WTC11 (cell line): Measurements from ENCODE around the gene GLO1. TPM values are rescaled to one million over a fixed set of nuclear protein-coding genes. Genes with fewer than 3 reads are reported as not detected.
A peak's percentile ranks its signal among the peaks of the same experiment; 100 is the strongest.

Experiments
- ATAC-seq: fragments of 200-7000 bp; cut with Tn5 transposase; 2 replicates; pipeline ENCODE4 v1.10.0; 2021; ENCODE audit warnings: mild to moderate bottlenecking, moderate library complexity
- CTCF ChIA-PET: fragments of 300-600 bp; sonication (Branson Sonifier 250); formaldehyde crosslinking; loops from one replicate; lab custom pipeline; 2021; ENCODE audit warnings: antibody characterized with exemption; lab: Charles Lee
- POLR2A ChIA-PET: fragments of 350-600 bp; sonication (Branson Sonifier 250); formaldehyde crosslinking; loops from one replicate; lab custom pipeline; 2021; ENCODE audit warnings: antibody characterized with exemption; lab: Charles Lee
- DNase-seq: peaks from one replicate; pipeline ENCODE4 v3.0.0; 2021; ENCODE audit warnings: low spot score
- H3K27ac Mint-ChIP-seq: 2 replicates; pipeline ENCODE4 v1.8.0; 2021; ENCODE audit warnings: mixed read lengths
- H3K27me3 Mint-ChIP-seq: 2 replicates; pipeline ENCODE4 v1.8.0; 2021; ENCODE audit warnings: low read depth, mild to moderate bottlenecking, moderate library complexity, mixed read lengths
- H3K36me3 Mint-ChIP-seq: 2 replicates; pipeline ENCODE4 v1.8.0; 2021; ENCODE audit warnings: mixed read lengths
- H3K4me1 Mint-ChIP-seq: 2 replicates; pipeline ENCODE4 v1.8.0; 2022; ENCODE audit warnings: mixed read lengths
- H3K4me3 Mint-ChIP-seq: 2 replicates; pipeline ENCODE4 v1.8.0; 2021; ENCODE audit warnings: mild to moderate bottlenecking, moderate library complexity, mixed read lengths
- H3K9me3 Mint-ChIP-seq: 2 replicates; pipeline ENCODE4 v1.8.0; 2021; ENCODE audit warnings: mixed read lengths
- EMX1 ChIP-seq: fragments of 250-450 bp; sonication (Bioruptor Pico); IDR thresholded peaks from 2 replicates; pipeline ENCODE4 v1.8.0; 2021; ENCODE audit warnings: mild to moderate bottlenecking
- FOXP1 ChIP-seq: sonication (generic); formaldehyde crosslinking; IDR thresholded peaks from 2 replicates; pipeline ENCODE4 v1.8.0; 2022; ENCODE audit warnings: missing genetic modification reagents, mild to moderate bottlenecking, moderate library complexity, borderline replicate concordance
- GABPB1 ChIP-seq: sonication (generic); formaldehyde crosslinking; IDR thresholded peaks from 2 replicates; pipeline ENCODE4 v1.8.1; 2023; ENCODE audit warnings: mild to moderate bottlenecking, missing genetic modification reagents
- GRHL2 ChIP-seq: fragments of 250-450 bp; sonication (Bioruptor Pico); IDR thresholded peaks from 2 replicates; pipeline ENCODE4 v1.8.0; 2022; ENCODE audit warnings: mild to moderate bottlenecking, moderate library complexity; ENCODE audit not compliant: insufficient replicate concordance, severe bottlenecking
- IRF2 ChIP-seq: sonication (generic); formaldehyde crosslinking; IDR thresholded peaks from 2 replicates; pipeline ENCODE4 v1.8.0; 2022; ENCODE audit warnings: low read depth, missing genetic modification reagents, borderline replicate concordance
- NFE2L1 ChIP-seq: sonication (generic); formaldehyde crosslinking; IDR thresholded peaks from 2 replicates; pipeline ENCODE4 v1.8.1; 2023; ENCODE audit warnings: missing genetic modification reagents
- RELA ChIP-seq: sonication (generic); formaldehyde crosslinking; IDR thresholded peaks from 2 replicates; pipeline ENCODE4 v1.8.1; 2022; ENCODE audit warnings: missing genetic modification reagents, mild to moderate bottlenecking, borderline replicate concordance
- SMAD4 ChIP-seq: sonication (generic); formaldehyde crosslinking; IDR thresholded peaks from 2 replicates; pipeline ENCODE4 v1.8.0; 2022; ENCODE audit warnings: mild to moderate bottlenecking, missing genetic modification reagents
- ZBTB21 ChIP-seq: sonication (generic); formaldehyde crosslinking; IDR thresholded peaks from 2 replicates; pipeline ENCODE4 v1.8.1; 2023; ENCODE audit warnings: mild to moderate bottlenecking, missing genetic modification reagents, borderline replicate concordance
- ZNF232 ChIP-seq: sonication (generic); formaldehyde crosslinking; IDR thresholded peaks from 2 replicates; pipeline ENCODE4 v1.8.0; 2022; ENCODE audit warnings: mild to moderate bottlenecking, missing genetic modification reagents
- ZNF671 ChIP-seq: fragments of 250-450 bp; sonication (Bioruptor Pico); IDR thresholded peaks from 2 replicates; pipeline ENCODE4 v1.8.0; 2021; ENCODE audit warnings: mild to moderate bottlenecking
- total RNA-seq: library from RNA; stranded (reverse); gene quantifications from 3 replicates; pipeline ENCODE4 v1.2.3, GENCODE V29; 2021
- TF ChIP-seq, protein P1 (sequence below): sonication (generic); formaldehyde crosslinking; IDR thresholded peaks from 2 replicates; pipeline ENCODE4 v1.8.0; 2022; ENCODE audit warnings: mild to moderate bottlenecking, missing genetic modification reagents
- TF ChIP-seq, protein P2 (sequence below): fragments of 200-600 bp; IDR thresholded peaks from 2 replicates; pipeline ENCODE4 v1.8.0; 2022; ENCODE audit warnings: antibody characterized with exemption
- TF ChIP-seq, protein P3 (sequence below): sonication (generic); formaldehyde crosslinking; IDR thresholded peaks from 2 replicates; pipeline ENCODE4 v1.8.0; 2022; ENCODE audit warnings: mild to moderate bottlenecking, missing genetic modification reagents
- TF ChIP-seq, protein P4 (sequence below): sonication (generic); formaldehyde crosslinking; IDR thresholded peaks from 2 replicates; pipeline ENCODE4 v1.8.1; 2023; ENCODE audit warnings: mild to moderate bottlenecking, missing genetic modification reagents
- TF ChIP-seq, protein P5 (sequence below): fragments of 250-450 bp; sonication (Bioruptor Pico); conservative IDR thresholded peaks from 2 replicates; pipeline ENCODE4 v1.9.0; 2021; ENCODE audit warnings: mild to moderate bottlenecking
- TF ChIP-seq, protein P6 (sequence below): sonication (generic); formaldehyde crosslinking; IDR thresholded peaks from 2 replicates; pipeline ENCODE4 v1.8.1; 2022; ENCODE audit warnings: mild to moderate bottlenecking, moderate library complexity, missing genetic modification reagents
- TF ChIP-seq, protein P7 (sequence below): sonication (generic); formaldehyde crosslinking; IDR thresholded peaks from 2 replicates; pipeline ENCODE4 v1.8.0; 2023; ENCODE audit warnings: missing genetic modification reagents, mild to moderate bottlenecking, borderline replicate concordance
- TF ChIP-seq, protein P8 (sequence below): sonication (generic); formaldehyde crosslinking; IDR thresholded peaks from 2 replicates; pipeline ENCODE4 v1.8.1; 2022; ENCODE audit warnings: mild to moderate bottlenecking, missing genetic modification reagents, moderate library complexity, borderline replicate concordance

Gene GLO1
- total RNA-seq, 1 experiment from 2014 or later, result 147 TPM

DNA sequence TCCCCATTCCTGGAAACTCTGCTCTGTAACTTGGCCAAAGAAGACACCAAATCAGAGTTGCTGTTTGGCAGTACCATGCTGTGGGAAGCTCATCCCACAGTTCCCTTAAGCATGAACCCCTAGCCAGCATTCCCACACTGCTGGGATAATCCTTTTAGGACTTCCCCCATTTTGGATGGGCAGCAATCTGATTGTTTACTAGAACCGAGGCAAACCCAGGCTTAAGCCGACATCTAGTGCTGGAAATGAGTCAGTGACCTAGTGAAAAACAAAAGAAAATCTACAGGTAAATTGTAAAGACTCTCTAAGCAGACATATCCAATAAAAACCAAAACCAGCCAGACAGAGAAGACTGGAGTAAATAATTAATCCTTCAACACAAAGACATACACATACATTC is 17.4 kb upstream of the GLO1 start:
- POLR2A ChIA-PET, result no interaction called here
- CTCF ChIA-PET, result interaction anchor here (0.5 to 1.2 kb wide), 6 partner anchors 148 to 1015 kb away, joined by 3 to 5 read pairs (median 4); no protein-coding TSS in a partner anchor
- Mint-ChIP-seq H3K4me1 (peaks cover 1% of the 10 kb centered on the region), H3K9me3 (peaks cover 11% of the 10 kb centered on the region), H3K27me3 (peaks cover 16% of the 10 kb centered on the region), H3K36me3 (no peaks in the 10 kb centered on the region), H3K4me3 (no peak overlapping the region), H3K27ac (no peak overlapping the region)
- TF ChIP-seq, protein P1, sequence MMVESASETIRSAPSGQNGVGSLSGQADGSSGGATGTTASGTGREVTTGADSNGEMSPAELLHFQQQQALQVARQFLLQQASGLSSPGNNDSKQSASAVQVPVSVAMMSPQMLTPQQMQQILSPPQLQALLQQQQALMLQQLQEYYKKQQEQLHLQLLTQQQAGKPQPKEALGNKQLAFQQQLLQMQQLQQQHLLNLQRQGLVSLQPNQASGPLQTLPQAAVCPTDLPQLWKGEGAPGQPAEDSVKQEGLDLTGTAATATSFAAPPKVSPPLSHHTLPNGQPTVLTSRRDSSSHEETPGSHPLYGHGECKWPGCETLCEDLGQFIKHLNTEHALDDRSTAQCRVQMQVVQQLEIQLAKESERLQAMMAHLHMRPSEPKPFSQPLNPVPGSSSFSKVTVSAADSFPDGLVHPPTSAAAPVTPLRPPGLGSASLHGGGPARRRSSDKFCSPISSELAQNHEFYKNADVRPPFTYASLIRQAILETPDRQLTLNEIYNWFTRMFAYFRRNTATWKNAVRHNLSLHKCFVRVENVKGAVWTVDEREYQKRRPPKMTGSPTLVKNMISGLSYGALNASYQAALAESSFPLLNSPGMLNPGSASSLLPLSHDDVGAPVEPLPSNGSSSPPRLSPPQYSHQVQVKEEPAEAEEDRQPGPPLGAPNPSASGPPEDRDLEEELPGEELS, result no peak
- TF ChIP-seq, protein P2, sequence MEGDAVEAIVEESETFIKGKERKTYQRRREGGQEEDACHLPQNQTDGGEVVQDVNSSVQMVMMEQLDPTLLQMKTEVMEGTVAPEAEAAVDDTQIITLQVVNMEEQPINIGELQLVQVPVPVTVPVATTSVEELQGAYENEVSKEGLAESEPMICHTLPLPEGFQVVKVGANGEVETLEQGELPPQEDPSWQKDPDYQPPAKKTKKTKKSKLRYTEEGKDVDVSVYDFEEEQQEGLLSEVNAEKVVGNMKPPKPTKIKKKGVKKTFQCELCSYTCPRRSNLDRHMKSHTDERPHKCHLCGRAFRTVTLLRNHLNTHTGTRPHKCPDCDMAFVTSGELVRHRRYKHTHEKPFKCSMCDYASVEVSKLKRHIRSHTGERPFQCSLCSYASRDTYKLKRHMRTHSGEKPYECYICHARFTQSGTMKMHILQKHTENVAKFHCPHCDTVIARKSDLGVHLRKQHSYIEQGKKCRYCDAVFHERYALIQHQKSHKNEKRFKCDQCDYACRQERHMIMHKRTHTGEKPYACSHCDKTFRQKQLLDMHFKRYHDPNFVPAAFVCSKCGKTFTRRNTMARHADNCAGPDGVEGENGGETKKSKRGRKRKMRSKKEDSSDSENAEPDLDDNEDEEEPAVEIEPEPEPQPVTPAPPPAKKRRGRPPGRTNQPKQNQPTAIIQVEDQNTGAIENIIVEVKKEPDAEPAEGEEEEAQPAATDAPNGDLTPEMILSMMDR, result no peak
- TF ChIP-seq, protein P3, sequence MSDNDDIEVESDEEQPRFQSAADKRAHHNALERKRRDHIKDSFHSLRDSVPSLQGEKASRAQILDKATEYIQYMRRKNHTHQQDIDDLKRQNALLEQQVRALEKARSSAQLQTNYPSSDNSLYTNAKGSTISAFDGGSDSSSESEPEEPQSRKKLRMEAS (CRISPR knock-in tag), result no peak
- ATAC-seq, result peak; percentile 81
- no peak for DNase-seq

DNA sequence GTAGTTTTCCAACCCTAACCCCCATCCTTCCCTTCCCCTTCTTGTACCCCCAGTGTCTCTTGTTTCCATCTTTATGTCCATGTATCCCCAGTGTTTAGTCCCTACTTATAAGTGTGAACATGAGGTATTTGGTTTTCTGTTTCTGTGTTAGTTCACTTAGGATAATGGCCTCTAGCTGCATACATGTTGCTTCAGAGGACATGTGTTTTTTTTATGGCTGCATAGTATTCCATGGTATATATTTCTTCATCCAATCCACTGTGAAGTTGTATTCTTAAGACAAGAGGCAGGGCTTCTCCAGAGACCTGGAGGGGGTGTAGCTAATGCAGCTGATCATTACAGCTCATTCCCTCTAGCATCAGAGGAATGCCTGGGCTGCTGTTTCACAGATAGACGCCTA is 16.4 kb upstream of the GLO1 start:
- ChIA-PET POLR2A (no interaction called here), CTCF (interaction anchor here (1.0 to 1.2 kb wide), 2 partner anchors 148 to 209 kb away, joined by 3 to 5 read pairs; no protein-coding TSS in a partner anchor)
- no peak for ATAC-seq
- H3K9me3 Mint-ChIP-seq, result peaks cover 11% of the 10 kb centered on the region
- no peaks in the 10 kb centered on the region for H3K36me3 Mint-ChIP-seq
- H3K4me3 Mint-ChIP-seq, result no peak overlapping the region
- H3K27me3 Mint-ChIP-seq, result peaks cover 26% of the 10 kb centered on the region
- DNase-seq, result no peak
- H3K27ac Mint-ChIP-seq, result no peak overlapping the region
- H3K4me1 Mint-ChIP-seq, result peaks cover 2% of the 10 kb centered on the region
- TF ChIP-seq ZBTB21, result no peak
- TF ChIP-seq RELA (CRISPR knock-in tag), result no peak
- TF ChIP-seq IRF2 (CRISPR knock-in tag), result no peak
- no peak for TF ChIP-seq FOXP1 (CRISPR knock-in tag)
- TF ChIP-seq, protein P4, sequence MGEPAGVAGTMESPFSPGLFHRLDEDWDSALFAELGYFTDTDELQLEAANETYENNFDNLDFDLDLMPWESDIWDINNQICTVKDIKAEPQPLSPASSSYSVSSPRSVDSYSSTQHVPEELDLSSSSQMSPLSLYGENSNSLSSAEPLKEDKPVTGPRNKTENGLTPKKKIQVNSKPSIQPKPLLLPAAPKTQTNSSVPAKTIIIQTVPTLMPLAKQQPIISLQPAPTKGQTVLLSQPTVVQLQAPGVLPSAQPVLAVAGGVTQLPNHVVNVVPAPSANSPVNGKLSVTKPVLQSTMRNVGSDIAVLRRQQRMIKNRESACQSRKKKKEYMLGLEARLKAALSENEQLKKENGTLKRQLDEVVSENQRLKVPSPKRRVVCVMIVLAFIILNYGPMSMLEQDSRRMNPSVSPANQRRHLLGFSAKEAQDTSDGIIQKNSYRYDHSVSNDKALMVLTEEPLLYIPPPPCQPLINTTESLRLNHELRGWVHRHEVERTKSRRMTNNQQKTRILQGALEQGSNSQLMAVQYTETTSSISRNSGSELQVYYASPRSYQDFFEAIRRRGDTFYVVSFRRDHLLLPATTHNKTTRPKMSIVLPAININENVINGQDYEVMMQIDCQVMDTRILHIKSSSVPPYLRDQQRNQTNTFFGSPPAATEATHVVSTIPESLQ (CRISPR knock-in tag), result no peak
- TF ChIP-seq, protein P3 (CRISPR knock-in tag), result no peak
- TF ChIP-seq ZNF671, result no peak
- TF ChIP-seq NFE2L1 (CRISPR knock-in tag), result no peak
- TF ChIP-seq, protein P5, sequence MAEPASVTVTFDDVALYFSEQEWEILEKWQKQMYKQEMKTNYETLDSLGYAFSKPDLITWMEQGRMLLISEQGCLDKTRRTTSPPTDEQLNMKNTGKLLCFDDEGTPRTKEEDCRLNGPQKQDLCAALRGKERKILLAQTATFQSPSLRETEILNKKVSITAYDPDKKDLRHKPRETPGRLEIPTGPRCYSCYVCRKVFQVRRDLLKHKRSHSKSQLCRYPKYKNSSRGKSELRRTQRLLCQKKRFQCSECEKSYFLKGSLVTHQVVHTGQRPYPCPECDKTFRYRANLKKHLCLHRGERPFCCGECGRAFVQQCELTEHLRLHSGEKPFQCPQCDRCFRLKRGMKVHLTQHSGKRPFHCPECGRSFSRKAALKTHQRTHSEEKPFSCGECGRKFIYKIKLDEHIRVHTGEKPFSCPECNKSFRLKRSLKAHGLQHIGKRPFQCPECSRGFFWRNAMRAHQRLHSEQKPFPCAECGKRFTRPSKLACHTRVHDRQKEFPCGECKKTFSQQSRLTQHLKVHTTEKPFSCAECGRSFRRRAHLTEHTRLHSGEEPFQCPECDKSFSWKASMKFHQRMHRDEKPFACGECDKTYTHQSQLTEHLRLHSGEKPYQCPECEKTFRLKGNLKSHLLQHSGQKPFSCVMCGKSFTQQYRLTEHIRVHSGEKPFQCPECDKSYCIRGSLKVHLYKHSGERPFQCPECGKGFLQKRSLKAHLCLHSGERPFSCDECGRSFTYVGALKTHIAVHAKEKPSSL (CRISPR knock-in tag), result no peak
- no peak for TF ChIP-seq SMAD4 (CRISPR knock-in tag)
- no peak for TF ChIP-seq GRHL2 (CRISPR knock-in tag)
- TF ChIP-seq, protein P6, sequence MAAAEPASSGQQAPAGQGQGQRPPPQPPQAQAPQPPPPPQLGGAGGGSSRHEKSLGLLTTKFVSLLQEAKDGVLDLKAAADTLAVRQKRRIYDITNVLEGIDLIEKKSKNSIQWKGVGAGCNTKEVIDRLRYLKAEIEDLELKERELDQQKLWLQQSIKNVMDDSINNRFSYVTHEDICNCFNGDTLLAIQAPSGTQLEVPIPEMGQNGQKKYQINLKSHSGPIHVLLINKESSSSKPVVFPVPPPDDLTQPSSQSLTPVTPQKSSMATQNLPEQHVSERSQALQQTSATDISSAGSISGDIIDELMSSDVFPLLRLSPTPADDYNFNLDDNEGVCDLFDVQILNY (CRISPR knock-in tag), result no peak
- TF ChIP-seq, protein P7, sequence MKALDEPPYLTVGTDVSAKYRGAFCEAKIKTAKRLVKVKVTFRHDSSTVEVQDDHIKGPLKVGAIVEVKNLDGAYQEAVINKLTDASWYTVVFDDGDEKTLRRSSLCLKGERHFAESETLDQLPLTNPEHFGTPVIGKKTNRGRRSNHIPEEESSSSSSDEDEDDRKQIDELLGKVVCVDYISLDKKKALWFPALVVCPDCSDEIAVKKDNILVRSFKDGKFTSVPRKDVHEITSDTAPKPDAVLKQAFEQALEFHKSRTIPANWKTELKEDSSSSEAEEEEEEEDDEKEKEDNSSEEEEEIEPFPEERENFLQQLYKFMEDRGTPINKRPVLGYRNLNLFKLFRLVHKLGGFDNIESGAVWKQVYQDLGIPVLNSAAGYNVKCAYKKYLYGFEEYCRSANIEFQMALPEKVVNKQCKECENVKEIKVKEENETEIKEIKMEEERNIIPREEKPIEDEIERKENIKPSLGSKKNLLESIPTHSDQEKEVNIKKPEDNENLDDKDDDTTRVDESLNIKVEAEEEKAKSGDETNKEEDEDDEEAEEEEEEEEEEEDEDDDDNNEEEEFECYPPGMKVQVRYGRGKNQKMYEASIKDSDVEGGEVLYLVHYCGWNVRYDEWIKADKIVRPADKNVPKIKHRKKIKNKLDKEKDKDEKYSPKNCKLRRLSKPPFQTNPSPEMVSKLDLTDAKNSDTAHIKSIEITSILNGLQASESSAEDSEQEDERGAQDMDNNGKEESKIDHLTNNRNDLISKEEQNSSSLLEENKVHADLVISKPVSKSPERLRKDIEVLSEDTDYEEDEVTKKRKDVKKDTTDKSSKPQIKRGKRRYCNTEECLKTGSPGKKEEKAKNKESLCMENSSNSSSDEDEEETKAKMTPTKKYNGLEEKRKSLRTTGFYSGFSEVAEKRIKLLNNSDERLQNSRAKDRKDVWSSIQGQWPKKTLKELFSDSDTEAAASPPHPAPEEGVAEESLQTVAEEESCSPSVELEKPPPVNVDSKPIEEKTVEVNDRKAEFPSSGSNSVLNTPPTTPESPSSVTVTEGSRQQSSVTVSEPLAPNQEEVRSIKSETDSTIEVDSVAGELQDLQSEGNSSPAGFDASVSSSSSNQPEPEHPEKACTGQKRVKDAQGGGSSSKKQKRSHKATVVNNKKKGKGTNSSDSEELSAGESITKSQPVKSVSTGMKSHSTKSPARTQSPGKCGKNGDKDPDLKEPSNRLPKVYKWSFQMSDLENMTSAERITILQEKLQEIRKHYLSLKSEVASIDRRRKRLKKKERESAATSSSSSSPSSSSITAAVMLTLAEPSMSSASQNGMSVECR (CRISPR knock-in tag), result no peak
- no peak for TF ChIP-seq GABPB1
- no peak for TF ChIP-seq ZNF232
- TF ChIP-seq EMX1, result no peak
- TF ChIP-seq, protein P8, sequence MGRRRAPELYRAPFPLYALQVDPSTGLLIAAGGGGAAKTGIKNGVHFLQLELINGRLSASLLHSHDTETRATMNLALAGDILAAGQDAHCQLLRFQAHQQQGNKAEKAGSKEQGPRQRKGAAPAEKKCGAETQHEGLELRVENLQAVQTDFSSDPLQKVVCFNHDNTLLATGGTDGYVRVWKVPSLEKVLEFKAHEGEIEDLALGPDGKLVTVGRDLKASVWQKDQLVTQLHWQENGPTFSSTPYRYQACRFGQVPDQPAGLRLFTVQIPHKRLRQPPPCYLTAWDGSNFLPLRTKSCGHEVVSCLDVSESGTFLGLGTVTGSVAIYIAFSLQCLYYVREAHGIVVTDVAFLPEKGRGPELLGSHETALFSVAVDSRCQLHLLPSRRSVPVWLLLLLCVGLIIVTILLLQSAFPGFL, result no peak
